Choroid plexus epithelial cell (primary cell): ENCODE measurements around the gene ETV3.
"Not testable (repeated sequence)": the region's sequence is repeated elsewhere in the genome, so short reads cannot be mapped to it uniquely, and the experiment has no call there.

Experiments
- DNase-seq: peaks from one replicate; pipeline ENCODE4 v3.0.0-alpha.2; 2010; ENCODE audit warnings: low read depth
- H3K4me3 ChIP-seq: 2 replicates; pipeline ENCODE4 v1.5.1; 2011; ENCODE audit warnings: low read depth, mild to moderate bottlenecking, control low read depth, low read length, moderate library complexity
- TF ChIP-seq, protein P1 (sequence below): conservative IDR thresholded peaks from 2 replicates; pipeline ENCODE4 v1.5.1; 2011; ENCODE audit warnings: low read depth, mild to moderate bottlenecking, control low read depth, inconsistent platforms, low read length, moderate library complexity

The ETV3 gene

DNA sequence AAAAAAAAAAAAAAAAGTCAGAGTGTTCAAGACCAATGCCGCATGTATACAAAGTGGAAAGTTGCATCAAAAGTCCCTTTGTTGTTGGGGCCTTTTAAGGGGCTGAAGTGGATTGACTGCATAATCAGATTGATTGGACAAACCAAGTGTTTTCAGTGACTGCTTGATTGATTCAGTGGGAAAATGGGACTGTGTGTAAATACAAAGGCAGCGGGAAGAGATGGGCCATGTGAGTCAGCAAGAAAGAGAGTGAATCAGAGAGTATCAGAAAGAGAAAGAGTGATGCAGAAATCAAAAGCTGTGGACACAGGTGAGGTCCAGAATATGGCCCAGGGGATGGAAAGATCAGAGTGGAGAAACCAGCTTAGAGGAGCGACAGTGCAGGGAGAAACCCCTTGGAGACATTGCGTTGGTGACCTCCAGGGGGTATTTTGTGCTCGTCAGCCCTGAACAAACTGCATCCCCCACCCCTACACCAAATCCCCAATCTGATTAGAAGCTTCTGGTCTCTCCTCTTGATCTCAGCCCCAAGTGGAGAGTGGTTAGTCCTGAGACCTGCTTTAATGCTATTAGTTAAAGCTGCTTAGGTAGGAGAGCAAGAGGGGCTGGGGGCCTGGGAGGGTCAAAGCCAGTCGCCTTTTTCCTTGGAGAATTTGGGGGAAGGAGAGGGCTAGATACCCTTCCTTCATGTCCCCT lies 33.4 kb downstream of the ETV3 start:
- TF ChIP-seq, protein P1, sequence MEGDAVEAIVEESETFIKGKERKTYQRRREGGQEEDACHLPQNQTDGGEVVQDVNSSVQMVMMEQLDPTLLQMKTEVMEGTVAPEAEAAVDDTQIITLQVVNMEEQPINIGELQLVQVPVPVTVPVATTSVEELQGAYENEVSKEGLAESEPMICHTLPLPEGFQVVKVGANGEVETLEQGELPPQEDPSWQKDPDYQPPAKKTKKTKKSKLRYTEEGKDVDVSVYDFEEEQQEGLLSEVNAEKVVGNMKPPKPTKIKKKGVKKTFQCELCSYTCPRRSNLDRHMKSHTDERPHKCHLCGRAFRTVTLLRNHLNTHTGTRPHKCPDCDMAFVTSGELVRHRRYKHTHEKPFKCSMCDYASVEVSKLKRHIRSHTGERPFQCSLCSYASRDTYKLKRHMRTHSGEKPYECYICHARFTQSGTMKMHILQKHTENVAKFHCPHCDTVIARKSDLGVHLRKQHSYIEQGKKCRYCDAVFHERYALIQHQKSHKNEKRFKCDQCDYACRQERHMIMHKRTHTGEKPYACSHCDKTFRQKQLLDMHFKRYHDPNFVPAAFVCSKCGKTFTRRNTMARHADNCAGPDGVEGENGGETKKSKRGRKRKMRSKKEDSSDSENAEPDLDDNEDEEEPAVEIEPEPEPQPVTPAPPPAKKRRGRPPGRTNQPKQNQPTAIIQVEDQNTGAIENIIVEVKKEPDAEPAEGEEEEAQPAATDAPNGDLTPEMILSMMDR = no peak
- DNase-seq = peak; percentile 19
- H3K4me3 ChIP-seq = no peak overlapping the region

- H3K4me3 ChIP-seq = no peak overlapping the region
- DNase-seq = no peak
- TF ChIP-seq, protein P1 = no peak
Observed at GRCh38 chr1:157103268-157103667, 34.9 kb downstream of the ETV3 start.

DNA sequence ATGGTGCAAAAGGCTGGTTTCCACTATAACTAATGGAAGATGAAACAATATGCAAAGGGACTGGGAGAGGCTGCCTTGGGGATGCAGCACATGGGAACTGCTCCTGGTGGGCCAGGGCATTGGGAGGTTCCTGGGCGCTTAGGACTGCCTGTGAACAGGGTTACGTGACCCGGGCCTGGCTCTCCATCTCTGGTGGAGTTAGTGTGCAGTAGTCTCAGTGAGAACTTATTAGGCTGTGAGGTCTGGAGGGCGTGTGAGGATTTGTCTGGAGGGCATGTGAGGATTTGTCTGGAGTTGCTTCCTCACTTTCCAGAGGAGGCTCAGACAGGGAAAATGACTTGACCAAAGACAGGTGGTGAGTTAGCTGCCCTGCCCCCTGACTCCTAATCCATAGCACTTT lies 37.0 kb downstream of the ETV3 start:
- H3K4me3 ChIP-seq = no peak overlapping the region
- no peak for DNase-seq
- TF ChIP-seq, protein P1 = no peak

DNA sequence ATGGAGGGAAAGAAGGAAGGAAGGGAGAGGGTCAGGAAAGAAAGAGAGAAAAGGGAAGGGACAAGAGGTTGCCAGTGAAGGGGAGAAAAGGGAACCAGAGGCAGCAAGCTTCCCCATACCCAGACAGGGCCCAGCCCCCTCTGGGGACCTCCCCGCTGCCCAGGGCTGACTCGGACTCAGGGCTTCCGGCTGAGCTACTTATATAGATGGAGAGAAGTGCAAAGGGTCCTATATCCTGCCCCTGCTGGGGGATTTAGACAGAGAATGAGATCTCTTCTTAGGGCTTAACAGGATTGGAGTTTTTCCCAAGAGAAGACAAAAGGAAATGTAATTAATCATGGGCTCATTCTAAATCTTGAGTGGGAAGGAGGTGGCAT lies 38.6 kb downstream of the ETV3 start, which contains the start of gene ETV3L:
Gene ETV3L (minus strand): TSS at position 176 of the 377 bp plus-strand sequence. CDS start 285 bp downstream, outside the sequence.
- no peak for DNase-seq
- TF ChIP-seq, protein P1 = no peak
- H3K4me3 ChIP-seq = no peak within 1 kb of the TSS

DNA sequence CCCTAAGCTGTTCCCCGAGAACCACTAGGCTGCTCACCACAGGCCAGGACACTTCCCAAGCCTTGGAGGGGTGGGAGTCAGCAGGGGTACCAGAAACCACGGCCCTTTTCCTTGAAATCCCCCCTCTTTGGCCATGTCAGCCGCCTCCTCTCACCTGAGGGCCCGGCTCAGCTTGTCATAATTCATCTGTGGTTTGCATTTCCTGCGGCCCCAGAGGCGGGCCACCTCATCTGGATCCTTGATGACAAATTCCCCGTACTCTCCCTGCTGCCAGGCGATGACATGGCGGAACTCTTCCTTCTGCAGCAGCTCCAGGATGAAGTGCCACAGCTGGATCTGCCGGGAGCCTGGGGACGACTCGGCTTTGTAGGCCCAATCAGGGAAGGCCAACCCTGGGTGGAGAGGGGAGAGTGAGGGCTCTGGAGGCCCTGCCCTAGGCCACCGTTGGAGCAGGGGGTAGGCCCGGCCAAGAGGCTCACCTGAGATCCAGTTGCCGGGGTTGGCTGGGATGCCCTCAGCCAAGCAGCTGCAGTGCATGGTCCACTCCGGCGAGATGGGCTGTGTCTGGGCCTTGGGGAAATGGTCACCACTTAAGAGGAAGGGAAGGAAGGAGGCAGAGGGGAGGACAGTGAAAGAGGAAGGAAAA lies 39.1 kb downstream of the ETV3 start:
- not testable (repeated sequence) for DNase-seq, H3K4me3 ChIP-seq

- TF ChIP-seq, protein P1 = no peak
- no peak for DNase-seq
- no peak overlapping the region for H3K4me3 ChIP-seq
Observed at GRCh38 chr1:157098519-157098918, 39.7 kb downstream of the ETV3 start.

- TF ChIP-seq, protein P1 = no peak
- no peak for DNase-seq
Observed at GRCh38 chr1:157097692-157098091, 40.5 kb downstream of the ETV3 start.

More at GRCh38 chr1:157097692-157098091, 40.5 kb downstream of the ETV3 start:
- H3K4me3 ChIP-seq = no peak overlapping the region
